Keratinocyte (primary cell): ENCODE data around the gene RASAL3. TPM values are rescaled to one million over a fixed set of nuclear protein-coding genes. Genes with fewer than 3 reads are reported as not detected.

Experiments
- DNase-seq: peaks from one replicate; pipeline ENCODE4 v3.0.0-alpha.2; 2011; ENCODE audit warnings: low read depth, missing footprints, low spot score
- FAIRE-seq: peaks from 2 replicates; lab custom pipeline; 2011; peaks lifted over from hg19 to GRCh38; lab: Jason Lieb, UNC
- H2AFZ ChIP-seq: 2 replicates; pipeline ENCODE4 v1.6.0; 2012; ENCODE audit warnings: low read length, control low read depth, inconsistent platforms; ENCODE audit not compliant: control insufficient read depth
- H3K27ac ChIP-seq: 2 replicates; pipeline ENCODE4 v1.5.1; 2011; ENCODE audit warnings: low read length; ENCODE audit not compliant: control insufficient read depth, insufficient read depth
- H3K27me3 ChIP-seq: 3 replicates; pipeline ENCODE4 v1.6.0; 2011; ENCODE audit warnings: low read length; ENCODE audit not compliant: control insufficient read depth, insufficient read depth; ENCODE audit errors: extremely low read depth
- H3K36me3 ChIP-seq, 2 experiments: 2 replicates in 1 of 2; 3 replicates in 1 of 2; pipeline ENCODE4 v1.5.1; 2011; ENCODE audit warnings: low read length in 2 of 2, mild to moderate bottlenecking in 1 of 2; ENCODE audit not compliant: control insufficient read depth in 2 of 2, insufficient read depth in 2 of 2; ENCODE audit errors: extremely low read depth in 1 of 2
- H3K4me1 ChIP-seq: 3 replicates; pipeline ENCODE4 v1.5.1; 2011; ENCODE audit warnings: low read length; ENCODE audit not compliant: control insufficient read depth, insufficient read depth; ENCODE audit errors: extremely low read depth
- H3K4me2 ChIP-seq: 3 replicates; pipeline ENCODE4 v1.6.0; 2011; ENCODE audit warnings: low read depth, low read length; ENCODE audit not compliant: control insufficient read depth, insufficient read depth; ENCODE audit errors: extremely low read depth
- H3K4me3 ChIP-seq, 3 experiments: fragments of 200-600 bp in 1 of 3; sonication (generic) in 1 of 3; 2 replicates in 2 of 3; 3 replicates in 1 of 3; pipeline ENCODE4 v1.5.1; 2011 to 2016; ENCODE audit warnings: low read length in 3 of 3, mild to moderate bottlenecking in 3 of 3, control low read depth in 2 of 3, inconsistent platforms in 1 of 3, low read depth in 1 of 3, mixed read lengths in 1 of 3, mixed run types in 1 of 3, moderate library complexity in 1 of 3; ENCODE audit not compliant: control insufficient read depth in 2 of 3, insufficient read depth in 2 of 3; ENCODE audit errors: extremely low read depth in 1 of 3
- H3K79me2 ChIP-seq: 2 replicates; pipeline ENCODE4 v1.6.0; 2012; ENCODE audit warnings: low read length; ENCODE audit not compliant: control insufficient read depth, insufficient read depth
- H3K9ac ChIP-seq: 3 replicates; pipeline ENCODE4 v1.6.0; 2011; ENCODE audit warnings: low read length; ENCODE audit not compliant: control insufficient read depth, insufficient read depth; ENCODE audit errors: extremely low read depth
- H3K9me1 ChIP-seq: 3 replicates; pipeline ENCODE4 v1.6.0; 2011; ENCODE audit warnings: low read length; ENCODE audit not compliant: control insufficient read depth, insufficient read depth; ENCODE audit errors: extremely low read depth
- H3K9me3 ChIP-seq: 2 replicates; pipeline ENCODE4 v1.5.1; 2012; ENCODE audit warnings: low read depth, low read length; ENCODE audit not compliant: control insufficient read depth
- H4K20me1 ChIP-seq: 3 replicates; pipeline ENCODE4 v1.6.0; 2011; ENCODE audit warnings: low read length; ENCODE audit not compliant: control insufficient read depth, insufficient read depth; ENCODE audit errors: extremely low read depth
- CTCF ChIP-seq, 3 experiments: IDR thresholded peaks in 1 of 3; conservative IDR thresholded peaks in 1 of 3; optimal IDR thresholded peaks in 1 of 3; 2 replicates in 2 of 3; 3 replicates in 1 of 3; pipeline versions ENCODE3 to v1.5.1; 2011; ENCODE audit warnings: low read length in 3 of 3, mild to moderate bottlenecking in 3 of 3, moderate library complexity in 2 of 3, control low read depth in 1 of 3, inconsistent platforms in 1 of 3; ENCODE audit not compliant: insufficient read depth in 2 of 3; ENCODE audit errors: extremely low read depth in 1 of 3
- EZH2 ChIP-seq: IDR thresholded peaks from one replicate; pipeline ENCODE4 v1.6.1; 2012; ENCODE audit warnings: inconsistent platforms, mild to moderate bottlenecking, low read length, moderate library complexity
- dilution Hi-C: fragments of 300-500 bp; cut with MboI; formaldehyde crosslinking; loops from one replicate; pipeline ENCODE4 v1.7.0; 2020; ENCODE audit warnings: low sequenced_read_pairs; ENCODE audit not compliant: extremely low pct_ligation_motif_present
- polyA plus RNA-seq, 5 experiments: library from polyadenylated mRNA; depleted of rRNA in 3 of 5; stranded (reverse) in 3 of 5; stranded (forward) in 1 of 5; unstranded in 1 of 5; fragments of >200 nt; gene quantifications; 1 replicate in 1 of 5; 2 replicates in 3 of 5; 3 replicates in 1 of 5; pipeline versions ENCODE4 v1.2.1 to v1.2.3, GENCODE V29; 2011 to 2012; ENCODE audit warnings: missing spikeins in 2 of 5, low read depth in 1 of 5, low replicate concordance in 1 of 5
- small RNA-seq, 3 experiments: library from RNA; depleted of rRNA; stranded (forward); fragments of <200 nt; gene quantifications; one replicate each; pipeline ENCODE3, GENCODE V24; 2012; ENCODE audit warnings: low read depth in 3 of 3, low replicate concordance in 1 of 3; ENCODE audit not compliant: insufficient read length in 3 of 3

Gene RASAL3
- polyA plus RNA-seq, 1 donor (not counting 4 experiments of a cell fraction or from before 2014, with no cell fraction given): not detected

- Histone ChIP-seq H3K4me3 (no peak overlapping the region), H3K27me3 (no peaks in the 10 kb centered on the region), H4K20me1 (peaks cover 7% of the 10 kb centered on the region), H3K36me3 (peaks cover 46 to 49% of the 10 kb centered on the region in 2 experiments), H3K4me2 (no peak overlapping the region), H3K9ac (no peak overlapping the region), H3K79me2 (peaks cover 66% of the 10 kb centered on the region), H2AFZ (no peak overlapping the region), H3K4me1 (peaks cover 6% of the 10 kb centered on the region), H3K9me3 (no peaks in the 10 kb centered on the region), H3K9me1 (no peaks in the 10 kb centered on the region), H3K27ac (no peak overlapping the region)
- FAIRE-seq: no peak
- DNase-seq: no peak
- TF ChIP-seq CTCF (optimal IDR thresholded peaks at IDR 0.05 in 1 of 3, IDR thresholded peaks at IDR 0.05 in 1 of 3, conservative IDR thresholded peaks at IDR 0.05 in 1 of 3; ENCODE audit: extremely low read depth in 1 of 3, insufficient read depth in 2 of 3, low read length in 3 of 3): no peak
- no peak for TF ChIP-seq EZH2
- dilution Hi-C loops: no loop called here
Measured at GRCh38 chr19:15402411-15403150, 61.8 kb downstream of the RASAL3 start.

Small RNA genes within 50 kb of the gene (small RNA-seq; reads per million reads assigned to genes)
- gene MIR1470: 0 reads per million in 3 experiments

Other genes starting within 250 kb of the RASAL3 start
- 0.33 to 1.2 TPM (median 0.51 TPM) in 3 replicates for gene EPHX3, start 232.1 kb downstream of the RASAL3 start, polyA plus RNA-seq
- 3.7 to 9.2 TPM (median 5.5 TPM) in 3 replicates for gene BRD4, start 132.0 kb downstream of the RASAL3 start, polyA plus RNA-seq
- gene AKAP8, start 84.8 kb downstream of the RASAL3 start, polyA plus RNA-seq: 16.8 to 18.1 TPM (median 18.1 TPM) in 3 replicates
- 28.4 to 48.2 TPM (median 44.3 TPM) in 3 replicates for gene AKAP8L, start 45.6 kb downstream of the RASAL3 start, polyA plus RNA-seq
- gene WIZ, start 14.6 kb downstream of the RASAL3 start, polyA plus RNA-seq: 5.1 to 10.6 TPM (median 7.5 TPM) in 3 replicates
- not detected in 3 replicates for gene PGLYRP2, start 15.0 kb upstream of the RASAL3 start, polyA plus RNA-seq
- gene CYP4F22, start 44.0 kb upstream of the RASAL3 start, polyA plus RNA-seq: 0.43 to 0.62 TPM (median 0.59 TPM) in 3 replicates
- gene CYP4F8, start 150.7 kb upstream of the RASAL3 start, polyA plus RNA-seq: not detected in 3 replicates
- 0.32 to 1.1 TPM (median 0.76 TPM) in 3 replicates for gene CYP4F3, start 176.4 kb upstream of the RASAL3 start, polyA plus RNA-seq
- 0.85 to 2.0 TPM (median 1.9 TPM) in 3 replicates for gene CYP4F12, start 208.5 kb upstream of the RASAL3 start, polyA plus RNA-seq